GM12865 (cell line): ENCODE data around the gene DOCK2.

Experiments
- DNase-seq: peaks from one replicate; pipeline ENCODE4 v3.0.0; 2010; ENCODE audit warnings: low read depth
- H3K4me3 ChIP-seq: 2 replicates; pipeline ENCODE4 v1.5.1; 2011; ENCODE audit warnings: mild to moderate bottlenecking, low read depth, low read length, control low read depth
- CTCF ChIP-seq: IDR thresholded peaks from 2 replicates; pipeline ENCODE4 v1.5.1; 2011; ENCODE audit warnings: low read length, control low read depth, low read depth, inconsistent platforms; ENCODE audit not compliant: insufficient read depth; ENCODE audit errors: missing control alignments

DOCK2 gene

GRCh38 chr5:169635936-169636335 lies 1.1 kb upstream of the DOCK2 start:
- DNase-seq, result no peak
- no peak overlapping the region for H3K4me3 ChIP-seq
- no peak for TF ChIP-seq CTCF

- no peak for TF ChIP-seq CTCF
- no peak for DNase-seq
- peak overlapping the region; percentile 67 for H3K4me3 ChIP-seq
Measured at GRCh38 chr5:169636477-169637084, 494 bp upstream of the DOCK2 start.

GRCh38 chr5:169637549-169638121 lies 560 bp downstream of the DOCK2 start:
- no peak for TF ChIP-seq CTCF
- peak; percentile 86 for DNase-seq
- H3K4me3 ChIP-seq, result peak overlapping the region; percentile 67

- H3K4me3 ChIP-seq, result no peak overlapping the region
- TF ChIP-seq CTCF, result no peak
- DNase-seq, result no peak
Measured at GRCh38 chr5:169641253-169641652, 4.2 kb downstream of the DOCK2 start.

GRCh38 chr5:169646856-169647255 lies 9.8 kb downstream of the DOCK2 start:
- DNase-seq, result peak; percentile 66
- no peak for TF ChIP-seq CTCF
- H3K4me3 ChIP-seq, result no peak overlapping the region

- DNase-seq, result peak; percentile 71
Measured at GRCh38 chr5:169647566-169647965, 10.5 kb downstream of the DOCK2 start.

More at GRCh38 chr5:169647566-169647965, 10.5 kb downstream of the DOCK2 start:
- no peak for TF ChIP-seq CTCF
- H3K4me3 ChIP-seq, result peak overlapping the region; percentile 4; the same call in 1 of the 2 replicates
